Activated T-helper 2 cell treated with anti-CD3 and anti-CD28 coated beads, Interferon-gamma antibody, Interleukin-2, Interleukin-4, amounts not matched to agents 10 μg/mL and 5 μg/mL and 100 μg/mL, durations not matched to agents 14 hours and 24 hours and 36 hours (primary cell): ENCODE data around the gene MDP1. TPM values are rescaled to one million over a fixed set of nuclear protein-coding genes. Genes with fewer than 3 reads are reported as not detected.

Experiments used
- DNase-seq: peaks from one replicate; pipeline ENCODE4 v3.0.0; 2021; ENCODE audit warnings: low spot score
- H3K27ac Mint-ChIP-seq: one replicate; pipeline ENCODE4 v1.8.0; 2021; ENCODE audit warnings: mixed read lengths
- H3K27me3 Mint-ChIP-seq: one replicate; pipeline ENCODE4 v1.8.0; 2021; ENCODE audit warnings: low read depth, mixed read lengths
- H3K36me3 Mint-ChIP-seq: one replicate; pipeline ENCODE4 v1.8.0; 2021; ENCODE audit warnings: low read depth, mixed read lengths
- H3K4me1 Mint-ChIP-seq: one replicate; pipeline ENCODE4 v1.8.0; 2021; ENCODE audit warnings: low read depth, mixed read lengths
- H3K4me3 Mint-ChIP-seq: one replicate; pipeline ENCODE4 v1.8.0; 2021; ENCODE audit warnings: low read depth, mild to moderate bottlenecking, moderate library complexity, mixed read lengths
- H3K9me3 Mint-ChIP-seq: one replicate; pipeline ENCODE4 v1.8.0; 2021; ENCODE audit warnings: mixed read lengths
- intact Hi-C: fragments of 100-400 bp; cut with micrococcal nuclease; formaldehyde crosslinking; loops from one replicate; pipeline ENCODE4 v1.15.1; 2023
- total RNA-seq: library from RNA; stranded (reverse); gene quantifications from 2 replicates; pipeline ENCODE4 v1.2.3, GENCODE V29; 2022

MDP1 gene
- total RNA-seq, 1 donor from 2014 or later, result 13.2 TPM

- Mint-ChIP-seq H3K36me3 (peaks cover 66% of the 10 kb centered on the region), H3K27me3 (no peaks in the 10 kb centered on the region), H3K4me3 (peak overlapping the region; percentile 88), H3K9me3 (no peaks in the 10 kb centered on the region), H3K4me1 (peaks cover 14% of the 10 kb centered on the region), H3K27ac (no peak overlapping the region)
- DNase-seq, result no peak
- intact Hi-C loops, result no loop called here
These were observed 28.9 kb downstream of the MDP1 start for GRCh38 chr14:24186831-24187538.

DNA sequence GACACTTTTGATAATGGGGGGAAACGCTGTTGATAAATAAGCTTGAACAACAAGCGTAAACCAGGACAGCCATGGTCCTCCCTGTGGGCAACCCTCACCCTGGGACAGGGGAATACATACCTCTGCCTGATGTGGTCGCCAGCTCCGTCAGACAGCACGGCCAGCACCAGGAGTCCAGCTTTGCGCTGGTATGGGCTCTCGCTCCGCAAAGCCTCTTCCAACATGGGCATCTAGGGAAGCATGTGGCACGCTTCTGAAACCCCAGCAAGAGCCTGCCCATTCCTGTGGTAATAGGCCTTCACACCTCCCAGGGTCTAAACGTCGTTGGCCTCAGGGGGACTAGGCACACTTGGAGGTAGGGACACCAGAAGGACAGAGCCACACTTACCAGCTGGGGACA, 30.1 kb downstream of the MDP1 start:
- Mint-ChIP-seq H3K27me3 (no peaks in the 10 kb centered on the region), H3K27ac (no peak overlapping the region), H3K9me3 (no peaks in the 10 kb centered on the region), H3K36me3 (peaks cover 70% of the 10 kb centered on the region), H3K4me1 (peaks cover 14% of the 10 kb centered on the region), H3K4me3 (no peak overlapping the region)
- intact Hi-C loops, result no loop called here
- no peak for DNase-seq

GRCh38 chr14:24185026-24185425, 30.8 kb downstream of the MDP1 start:
- Mint-ChIP-seq H3K27me3 (no peaks in the 10 kb centered on the region), H3K4me1 (peaks cover 14% of the 10 kb centered on the region), H3K27ac (no peak overlapping the region), H3K4me3 (no peak overlapping the region), H3K36me3 (peaks cover 71% of the 10 kb centered on the region), H3K9me3 (no peaks in the 10 kb centered on the region)
- intact Hi-C loops, result no loop called here
- no peak for DNase-seq

DNA sequence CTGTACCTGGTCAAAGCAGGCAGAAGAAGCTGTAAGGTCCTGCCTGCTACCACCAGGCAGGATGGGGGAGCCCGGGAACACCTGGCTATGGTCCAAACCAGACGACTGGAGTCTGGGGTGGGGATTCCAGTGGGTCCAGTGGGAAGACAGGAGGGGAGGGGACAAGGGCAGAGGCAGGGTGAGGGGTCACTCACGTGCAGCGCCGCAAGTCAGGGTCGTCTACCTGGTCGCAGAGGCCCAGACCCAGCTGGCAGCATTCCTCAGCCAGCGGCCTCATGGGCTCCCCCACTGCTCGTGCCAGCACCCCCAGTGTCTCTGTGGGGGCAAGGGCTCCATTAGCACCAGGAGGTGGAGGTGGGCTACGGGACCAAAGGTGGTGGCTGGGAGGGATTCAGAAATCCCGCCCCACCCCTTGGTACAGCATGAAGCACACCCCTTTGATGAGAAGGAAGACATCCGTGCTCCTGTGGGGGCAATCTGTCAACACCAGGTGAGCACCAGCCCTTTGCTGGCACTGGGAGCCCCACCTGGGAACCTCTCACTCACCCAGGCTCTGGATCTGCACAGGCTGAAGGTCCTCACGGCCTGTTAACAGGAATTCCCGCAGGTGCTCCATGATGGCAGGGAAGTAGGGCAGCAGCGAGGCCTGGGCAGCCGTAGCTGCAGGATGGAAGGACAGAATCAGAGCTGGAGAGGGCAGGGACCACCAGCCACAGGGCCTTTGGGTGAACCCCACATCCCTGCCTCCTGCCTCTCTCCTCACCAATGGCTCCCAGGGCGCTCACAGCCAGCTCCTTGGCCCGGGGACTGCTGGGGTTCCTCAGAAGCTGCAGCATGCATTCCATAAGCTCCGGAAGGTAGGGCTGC, 31.5 kb downstream of the MDP1 start:
- Mint-ChIP-seq H3K9me3 (no peaks in the 10 kb centered on the region), H3K27ac (no peak overlapping the region), H3K36me3 (peaks cover 75% of the 10 kb centered on the region), H3K4me3 (no peak overlapping the region), H3K27me3 (no peaks in the 10 kb centered on the region), H3K4me1 (peaks cover 11% of the 10 kb centered on the region)
- intact Hi-C loops, result no loop called here
- DNase-seq, result no peak

GRCh38 chr14:24183014-24183481, 32.8 kb downstream of the MDP1 start:
- peaks cover 6% of the 10 kb centered on the region for H3K4me1 Mint-ChIP-seq
- peaks cover 80% of the 10 kb centered on the region for H3K36me3 Mint-ChIP-seq
- H3K27me3 Mint-ChIP-seq, result no peaks in the 10 kb centered on the region
- no peak overlapping the region for H3K27ac Mint-ChIP-seq
- intact Hi-C loops, result no loop called here
- no peak for DNase-seq
- H3K4me3 Mint-ChIP-seq, result no peak overlapping the region
- no peaks in the 10 kb centered on the region for H3K9me3 Mint-ChIP-seq

DNA sequence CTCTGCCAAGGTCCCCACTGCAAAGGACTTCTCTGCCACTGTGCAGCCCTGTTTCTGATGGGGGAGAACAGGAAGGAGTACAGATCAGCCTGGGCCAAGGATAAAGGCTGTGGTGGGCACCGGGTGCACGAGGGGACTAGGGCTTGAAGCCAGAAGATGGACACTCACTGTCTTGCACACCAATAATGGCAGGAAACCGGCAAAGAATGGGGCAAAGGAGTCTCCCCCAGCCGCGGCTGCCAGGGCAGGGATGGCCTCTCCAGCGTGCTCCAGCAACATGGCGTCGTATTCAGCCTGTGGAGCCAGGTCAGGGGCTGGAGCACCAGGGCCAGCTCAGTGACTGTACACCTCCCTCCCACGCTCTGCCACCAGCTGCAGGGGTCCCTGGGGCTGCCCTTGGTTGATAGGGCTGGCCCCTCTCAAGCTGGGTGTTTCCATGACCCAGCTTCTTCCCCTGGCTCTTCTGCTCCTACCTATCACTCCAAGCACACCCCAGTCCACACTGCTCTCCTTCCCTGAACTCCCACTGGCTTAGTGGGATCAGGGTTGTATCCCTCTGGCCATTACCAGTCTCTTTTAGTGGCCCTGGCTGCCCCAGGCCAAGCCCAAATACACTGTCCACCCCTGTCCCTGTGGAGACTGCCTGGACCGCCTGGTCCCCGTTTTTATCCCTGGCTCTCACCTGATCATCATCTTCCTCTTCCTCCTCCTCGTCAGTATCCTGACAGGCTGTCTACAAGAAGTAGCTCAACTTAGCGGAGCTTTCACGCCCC, 33.6 kb downstream of the MDP1 start:
- no peak overlapping the region for H3K27ac Mint-ChIP-seq
- intact Hi-C loops, result no loop called here
- H3K27me3 Mint-ChIP-seq, result no peaks in the 10 kb centered on the region
- DNase-seq, result no peak
- no peak overlapping the region for H3K4me3 Mint-ChIP-seq
- peaks cover 4% of the 10 kb centered on the region for H3K4me1 Mint-ChIP-seq
- no peaks in the 10 kb centered on the region for H3K9me3 Mint-ChIP-seq
- peaks cover 80% of the 10 kb centered on the region for H3K36me3 Mint-ChIP-seq

DNA sequence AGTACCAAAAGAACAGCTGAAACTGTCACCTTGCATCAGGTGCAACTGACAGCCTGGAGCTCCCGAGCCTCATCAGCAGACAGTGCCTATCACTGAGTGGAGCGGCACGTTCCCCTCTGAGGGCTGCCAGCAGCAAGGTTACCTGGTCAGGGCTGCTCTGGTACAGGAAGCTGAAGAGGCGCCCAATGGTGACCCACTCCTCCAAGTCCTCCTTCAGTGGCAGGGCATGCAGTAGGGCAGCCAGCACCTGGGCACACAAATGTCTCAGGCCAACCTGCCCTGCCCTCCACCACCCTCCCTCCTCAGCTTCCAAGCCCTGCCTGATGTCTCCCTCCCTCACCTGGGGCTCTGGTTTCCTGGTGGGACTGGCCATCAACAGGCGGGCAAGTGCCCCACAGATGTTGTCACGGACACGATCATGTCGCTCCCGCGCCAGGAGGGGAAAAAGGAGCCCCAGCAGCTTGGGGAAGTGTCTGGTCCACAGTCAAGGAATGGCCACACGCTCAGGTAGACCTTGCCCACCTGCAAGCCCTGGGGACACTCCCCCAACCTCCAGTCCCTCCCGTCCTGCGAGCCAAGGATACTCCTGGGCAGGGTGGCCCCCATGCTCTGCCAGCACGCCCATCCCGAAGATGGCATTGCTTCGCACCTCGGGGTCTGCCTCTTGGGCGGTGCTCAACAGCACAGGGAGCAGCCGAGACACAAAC, 34.3 kb downstream of the MDP1 start:
- Mint-ChIP-seq H3K27ac (no peak overlapping the region), H3K36me3 (peaks cover 82% of the 10 kb centered on the region), H3K4me1 (no peaks in the 10 kb centered on the region), H3K27me3 (no peaks in the 10 kb centered on the region), H3K9me3 (no peaks in the 10 kb centered on the region), H3K4me3 (no peak overlapping the region)
- DNase-seq, result no peak
- intact Hi-C loops, result no loop called here

DNA sequence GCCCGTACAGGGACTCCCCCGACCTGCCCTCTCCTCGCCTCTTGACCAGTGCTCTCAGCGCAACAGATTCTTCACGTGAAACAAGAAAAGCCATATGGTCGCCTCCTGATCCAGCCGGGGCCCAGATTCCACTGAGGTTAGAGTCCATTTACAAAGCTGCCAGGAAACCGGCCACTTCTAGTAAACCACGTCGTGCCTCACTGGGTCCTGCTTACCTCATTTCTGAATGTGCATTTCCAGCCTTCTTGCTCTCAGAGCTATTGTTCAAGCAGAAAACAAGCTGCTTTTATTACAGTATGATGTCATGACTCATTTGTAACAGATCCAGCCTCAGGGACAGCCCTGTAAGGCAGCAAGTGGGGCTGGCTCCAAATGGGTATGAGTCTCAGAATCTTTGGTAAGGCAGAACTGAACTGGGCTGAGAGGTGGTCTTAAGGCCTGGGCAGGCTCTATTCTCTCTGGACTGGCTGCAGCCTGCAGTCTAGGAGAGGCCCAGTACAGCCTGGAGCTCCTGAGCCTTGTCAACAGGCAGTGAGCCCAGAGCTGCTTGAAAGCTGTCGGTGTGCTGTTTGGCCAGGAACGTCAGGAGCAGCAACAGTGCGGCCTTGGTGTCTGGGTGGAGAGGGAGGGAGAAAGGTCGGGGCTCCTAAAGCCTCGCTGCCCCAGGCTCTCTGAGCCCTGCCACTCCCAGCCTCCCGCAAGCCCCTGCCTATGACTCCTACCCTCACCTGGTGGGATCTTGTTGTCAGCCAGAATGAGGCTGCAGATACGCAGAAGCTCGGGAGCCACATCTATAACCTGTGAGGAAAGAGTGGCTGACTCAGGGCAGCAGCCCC, 35.7 kb downstream of the MDP1 start:
- Mint-ChIP-seq H3K27ac (no peak overlapping the region), H3K4me3 (no peak overlapping the region), H3K36me3 (peaks cover 73% of the 10 kb centered on the region), H3K4me1 (peaks cover under 1% of the 10 kb centered on the region), H3K9me3 (no peaks in the 10 kb centered on the region), H3K27me3 (no peaks in the 10 kb centered on the region)
- DNase-seq, result no peak
- intact Hi-C loops, result no loop called here

DNA sequence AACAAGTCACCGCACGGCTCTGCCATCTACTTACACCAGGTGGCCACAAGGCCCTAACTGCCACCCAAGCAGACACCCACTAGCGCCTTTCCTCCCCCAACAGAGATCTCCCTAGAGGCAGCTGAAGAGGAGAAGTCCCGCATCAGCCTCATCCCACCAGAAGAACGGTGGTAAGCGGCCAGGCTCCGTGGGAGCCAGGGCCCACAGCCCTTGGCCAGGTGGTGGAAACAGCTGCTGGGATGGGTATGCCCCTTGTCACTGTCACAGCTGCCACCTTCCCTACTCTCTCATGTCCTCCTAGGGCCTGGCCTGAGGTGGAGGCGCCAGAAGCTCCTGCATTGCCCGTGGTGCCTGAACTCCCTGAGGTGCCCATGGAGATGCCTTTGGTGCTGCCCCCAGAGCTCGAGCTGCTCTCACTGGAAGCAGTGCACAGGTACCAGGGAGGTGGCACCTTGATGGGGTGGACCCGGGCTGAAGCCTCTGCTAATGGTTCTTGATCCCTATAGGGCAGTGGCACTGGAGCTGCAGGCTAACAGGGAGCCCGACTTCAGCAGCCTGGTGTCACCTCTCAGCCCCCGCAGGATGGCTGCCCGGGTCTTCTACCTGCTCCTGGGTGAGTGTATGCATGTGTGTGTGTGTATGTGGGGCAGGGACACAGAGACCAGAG, 36.4 kb downstream of the MDP1 start:
- H3K9me3 Mint-ChIP-seq, result no peaks in the 10 kb centered on the region
- no peak for DNase-seq
- H3K36me3 Mint-ChIP-seq, result peaks cover 75% of the 10 kb centered on the region
- H3K4me1 Mint-ChIP-seq, result peaks cover 4% of the 10 kb centered on the region
- H3K27me3 Mint-ChIP-seq, result no peaks in the 10 kb centered on the region
- intact Hi-C loops, result no loop called here
- no peak overlapping the region for H3K27ac Mint-ChIP-seq
- H3K4me3 Mint-ChIP-seq, result no peak overlapping the region

DNA sequence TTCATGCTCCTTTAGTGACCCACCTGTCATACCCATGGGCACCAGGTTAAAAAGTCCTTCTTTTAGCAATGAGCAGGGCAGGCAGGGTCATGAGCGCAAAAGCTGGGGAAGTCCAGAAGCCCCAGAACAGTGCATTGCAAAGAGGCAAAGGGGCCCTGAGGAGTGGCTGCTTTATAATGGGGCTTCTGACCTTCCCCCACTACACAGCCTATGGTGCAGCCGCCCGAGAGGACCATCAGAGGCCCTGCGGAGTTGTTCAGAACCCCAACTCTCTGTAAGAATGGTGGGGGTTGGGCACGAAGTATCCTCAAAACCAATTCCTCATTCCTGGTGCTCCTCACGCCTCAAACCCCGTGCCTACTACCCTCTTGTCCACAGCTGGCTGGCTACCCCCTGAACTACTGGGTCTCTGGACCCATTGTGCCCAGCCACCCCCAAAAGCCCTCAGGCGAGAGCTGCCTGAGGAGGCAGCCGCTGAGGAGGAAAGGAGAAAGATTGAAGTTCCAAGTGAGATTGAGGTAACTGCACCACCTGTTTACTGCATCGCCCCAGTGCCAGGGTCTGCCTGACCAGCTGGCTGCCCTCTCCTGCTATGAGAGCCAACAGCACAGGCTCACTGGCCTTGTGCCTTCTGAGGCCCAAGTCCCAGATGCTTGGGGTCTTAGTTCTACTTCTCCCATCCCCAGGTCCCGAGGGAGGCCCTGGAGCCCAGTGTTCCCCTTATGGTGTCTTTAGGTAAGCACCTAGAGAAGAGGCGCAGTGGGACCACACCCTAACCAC, 37.3 kb downstream of the MDP1 start:
- Mint-ChIP-seq H3K27me3 (no peaks in the 10 kb centered on the region), H3K4me3 (no peak overlapping the region), H3K4me1 (peaks cover 4% of the 10 kb centered on the region), H3K9me3 (no peaks in the 10 kb centered on the region), H3K36me3 (peaks cover 73% of the 10 kb centered on the region), H3K27ac (no peak overlapping the region)
- DNase-seq, result no peak
- intact Hi-C loops, result no loop called here

DNA sequence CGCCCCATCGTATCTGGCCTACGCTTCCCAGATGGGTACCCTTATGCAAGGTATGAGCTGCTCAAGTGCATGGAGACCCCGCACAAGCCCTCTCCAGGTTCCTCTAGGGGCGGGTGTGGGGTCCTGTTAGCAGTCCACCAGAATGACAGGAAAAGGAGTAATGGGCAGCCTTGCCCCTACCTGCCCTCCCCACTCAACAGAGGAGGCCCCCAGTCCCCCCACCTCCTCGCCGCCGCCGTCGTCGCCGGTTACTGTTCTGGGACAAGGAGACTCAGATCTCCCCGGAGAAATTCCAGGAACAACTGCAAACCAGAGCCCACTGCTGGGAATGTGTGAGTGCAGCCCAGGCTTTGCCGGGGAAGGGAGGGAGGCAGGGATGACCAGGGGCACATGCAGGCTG, 38.0 kb downstream of the MDP1 start:
- intact Hi-C loops, result no loop called here
- Mint-ChIP-seq H3K27me3 (no peaks in the 10 kb centered on the region), H3K4me3 (no peak overlapping the region), H3K4me1 (peaks cover 6% of the 10 kb centered on the region), H3K9me3 (no peaks in the 10 kb centered on the region), H3K27ac (no peak overlapping the region), H3K36me3 (peaks cover 73% of the 10 kb centered on the region)
- DNase-seq, result no peak
